ENCODE data around the gene WDR62. TPM values are rescaled to one million over a fixed set of nuclear protein-coding genes. Genes with fewer than 3 reads are reported as not detected.
"Not testable (repeated sequence)": the region's sequence is repeated elsewhere in the genome, so short reads cannot be mapped to it uniquely, and the experiment has no call there.

The WDR62 gene
- total RNA-seq, 1 donor: 7.8 TPM

DNA sequence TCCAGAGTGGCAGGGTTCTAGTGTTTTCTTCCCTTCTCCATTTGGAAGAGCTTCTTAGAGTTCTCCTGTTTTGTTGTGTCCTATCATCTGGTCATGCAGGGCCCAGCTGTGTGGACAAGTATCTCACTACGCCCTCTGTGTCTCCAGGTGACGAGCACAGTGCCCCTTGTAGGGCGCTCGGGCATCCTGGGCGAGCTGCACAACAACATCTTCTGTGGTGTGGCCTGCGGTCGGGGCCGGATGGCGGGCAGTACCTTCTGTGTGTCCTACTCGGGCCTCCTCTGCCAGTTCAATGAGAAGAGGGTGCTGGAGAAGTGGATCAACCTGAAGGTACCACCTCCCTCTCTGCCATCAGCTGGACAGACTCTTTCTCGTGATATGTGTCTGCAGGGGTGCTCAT lies 13.0 kb downstream of the WDR62 start:
- H3K4me3 ChIP-seq (ENCODE audit: low read depth, low read length): no peak overlapping the region
- DNase-seq (ENCODE audit: low read depth): no peak
- TF ChIP-seq, protein P1, sequence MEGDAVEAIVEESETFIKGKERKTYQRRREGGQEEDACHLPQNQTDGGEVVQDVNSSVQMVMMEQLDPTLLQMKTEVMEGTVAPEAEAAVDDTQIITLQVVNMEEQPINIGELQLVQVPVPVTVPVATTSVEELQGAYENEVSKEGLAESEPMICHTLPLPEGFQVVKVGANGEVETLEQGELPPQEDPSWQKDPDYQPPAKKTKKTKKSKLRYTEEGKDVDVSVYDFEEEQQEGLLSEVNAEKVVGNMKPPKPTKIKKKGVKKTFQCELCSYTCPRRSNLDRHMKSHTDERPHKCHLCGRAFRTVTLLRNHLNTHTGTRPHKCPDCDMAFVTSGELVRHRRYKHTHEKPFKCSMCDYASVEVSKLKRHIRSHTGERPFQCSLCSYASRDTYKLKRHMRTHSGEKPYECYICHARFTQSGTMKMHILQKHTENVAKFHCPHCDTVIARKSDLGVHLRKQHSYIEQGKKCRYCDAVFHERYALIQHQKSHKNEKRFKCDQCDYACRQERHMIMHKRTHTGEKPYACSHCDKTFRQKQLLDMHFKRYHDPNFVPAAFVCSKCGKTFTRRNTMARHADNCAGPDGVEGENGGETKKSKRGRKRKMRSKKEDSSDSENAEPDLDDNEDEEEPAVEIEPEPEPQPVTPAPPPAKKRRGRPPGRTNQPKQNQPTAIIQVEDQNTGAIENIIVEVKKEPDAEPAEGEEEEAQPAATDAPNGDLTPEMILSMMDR (IDR thresholded peaks at IDR 0.05; ENCODE audit: insufficient read depth, low read depth, low read length): no peak

DNA sequence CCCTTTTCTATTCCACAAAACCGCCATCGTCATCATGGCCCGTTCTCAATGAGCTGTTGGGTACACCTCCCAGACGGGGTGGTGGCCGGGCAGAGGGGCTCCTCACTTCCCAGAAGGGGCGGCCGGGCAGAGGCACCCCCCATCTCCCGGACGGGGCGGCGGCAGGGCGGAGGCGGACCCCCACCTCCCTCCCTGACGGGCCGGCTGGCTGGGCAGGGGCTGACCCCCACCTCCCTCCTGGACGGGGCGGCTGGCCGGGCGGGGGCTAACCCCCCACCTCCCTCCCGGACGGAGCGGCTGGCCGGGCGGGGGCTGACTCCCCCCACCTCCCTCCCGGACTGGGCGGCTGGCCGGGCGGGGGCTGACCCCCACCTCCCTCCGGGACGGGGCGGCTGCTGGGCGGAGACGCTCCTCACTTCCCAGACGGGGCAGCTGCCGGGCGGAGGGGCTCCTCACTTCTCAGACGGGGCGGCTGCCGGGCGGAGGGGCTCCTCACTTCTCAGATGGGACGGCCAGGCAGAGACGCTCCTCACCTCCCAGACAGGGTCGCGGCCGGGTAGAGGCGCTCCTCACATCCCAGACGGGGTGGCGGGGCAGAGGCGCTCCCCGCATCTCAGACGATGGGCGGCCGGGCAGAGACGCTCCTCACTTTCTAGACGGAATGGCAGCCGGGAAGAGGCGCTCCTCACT lies 14.3 kb downstream of the WDR62 start:
- DNase-seq (ENCODE audit: low read depth); H3K4me3 ChIP-seq (ENCODE audit: low read depth, low read length): not testable (repeated sequence)

DNA sequence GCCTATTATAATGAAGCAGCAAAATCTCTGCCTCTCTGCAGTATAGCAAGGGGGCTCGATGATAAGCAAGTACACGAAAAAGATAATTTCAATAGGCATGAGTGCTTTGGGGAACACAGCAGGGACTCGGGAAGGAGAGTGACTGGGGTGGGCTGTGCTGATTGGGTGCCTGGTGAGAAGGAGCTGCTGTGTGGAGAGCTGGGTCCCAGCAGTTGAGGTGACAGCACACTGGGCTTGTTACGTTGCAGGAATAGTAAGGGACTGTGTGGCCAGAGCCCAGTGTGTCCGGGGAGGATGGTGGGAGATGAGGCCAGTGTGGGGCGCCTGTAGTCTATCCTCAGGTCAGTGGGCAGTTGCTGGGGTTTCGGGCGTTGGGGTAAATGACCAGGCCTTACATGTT lies 17.4 kb downstream of the WDR62 start:
- DNase-seq (ENCODE audit: low read depth): no peak
- H3K4me3 ChIP-seq (ENCODE audit: low read depth, low read length): no peak overlapping the region
- TF ChIP-seq, protein P1 (IDR thresholded peaks at IDR 0.05; ENCODE audit: insufficient read depth, low read depth, low read length): no peak

DNA sequence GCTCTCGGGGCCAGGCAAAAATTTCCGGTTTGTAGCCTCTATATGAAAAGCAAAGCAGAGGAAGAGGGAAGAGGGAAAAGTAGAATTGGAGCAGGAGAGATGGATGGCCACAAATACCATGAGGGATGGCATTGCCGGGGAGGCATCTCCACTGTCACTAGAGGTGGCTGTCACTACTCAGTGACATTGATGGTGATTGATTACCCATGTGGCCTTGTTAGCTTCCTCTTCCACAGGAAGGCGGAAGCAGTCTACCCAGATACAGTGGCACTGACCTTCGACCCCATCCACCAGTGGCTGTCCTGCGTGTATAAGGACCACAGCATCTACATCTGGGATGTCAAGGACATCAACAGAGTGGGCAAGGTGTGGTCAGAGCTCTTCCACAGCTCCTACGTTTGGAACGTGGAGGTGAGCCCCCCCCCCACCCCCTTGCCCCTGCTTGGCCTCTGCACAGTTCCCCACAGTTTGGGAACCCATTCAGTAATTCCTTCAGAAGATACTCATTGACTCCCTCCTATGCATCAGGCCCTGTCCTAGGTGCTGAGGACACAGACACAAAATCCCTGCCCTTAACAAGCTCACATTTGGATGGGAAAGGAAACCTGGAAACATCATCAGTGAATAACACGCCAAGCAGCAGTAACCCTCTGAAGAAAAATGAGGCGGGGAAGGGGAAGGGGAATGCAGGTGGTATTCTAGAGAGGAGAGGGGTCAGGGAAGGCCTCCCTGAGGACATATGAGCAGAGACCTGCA lies 18.6 kb downstream of the WDR62 start:
- DNase-seq (ENCODE audit: low read depth): no peak
- H3K4me3 ChIP-seq (ENCODE audit: low read depth, low read length): no peak overlapping the region
- TF ChIP-seq, protein P1 (IDR thresholded peaks at IDR 0.05; ENCODE audit: insufficient read depth, low read depth, low read length): no peak

DNA sequence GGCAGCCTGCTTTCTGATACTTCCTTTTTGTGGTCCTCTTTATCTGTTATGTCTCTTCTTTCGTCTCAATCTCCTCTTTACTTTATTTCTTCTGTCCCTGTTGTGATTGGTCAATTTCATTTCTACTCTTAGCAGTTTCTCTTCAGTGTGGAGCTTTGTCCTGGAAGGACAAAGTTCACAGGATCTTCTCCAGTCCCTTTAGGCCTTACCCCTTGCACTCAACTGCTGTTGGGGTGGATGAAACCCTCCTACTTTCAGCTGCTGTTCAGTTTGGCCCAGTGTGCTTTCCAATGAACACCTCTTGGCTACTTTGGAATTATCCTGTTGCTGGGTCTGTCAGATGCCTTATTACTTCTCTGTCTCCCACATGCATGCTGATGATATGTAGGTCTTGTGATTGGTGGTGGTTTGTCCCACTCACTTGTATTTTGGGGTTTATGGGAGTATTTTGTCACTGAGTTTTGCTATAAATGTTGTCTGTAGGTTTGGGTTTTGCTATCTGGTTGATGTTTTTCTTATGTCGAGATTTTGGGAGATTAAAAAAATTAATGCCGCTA lies 24.8 kb downstream of the WDR62 start:
- no peak overlapping the region for H3K4me3 ChIP-seq (ENCODE audit: low read depth, low read length)
- no peak for DNase-seq (ENCODE audit: low read depth)
- TF ChIP-seq, protein P1 (IDR thresholded peaks at IDR 0.05; ENCODE audit: insufficient read depth, low read depth, low read length): no peak

DNA sequence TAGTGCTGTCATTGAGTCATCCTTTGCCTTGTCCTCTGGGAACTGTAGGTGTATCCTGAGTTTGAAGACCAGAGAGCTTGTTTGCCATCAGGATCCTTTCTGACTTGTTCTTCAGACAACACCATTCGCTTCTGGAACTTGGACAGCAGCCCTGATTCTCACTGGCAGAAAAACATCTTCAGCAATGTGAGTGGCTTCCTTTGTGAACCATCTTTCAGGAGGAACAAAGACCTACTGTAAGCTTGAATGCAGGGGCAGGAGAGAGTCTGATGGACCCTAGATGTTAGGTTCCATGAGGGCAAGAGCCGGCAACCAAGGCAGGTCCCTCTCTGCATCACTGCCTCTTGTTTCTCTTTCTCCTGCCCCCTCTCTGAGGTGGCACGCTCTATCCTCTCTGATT lies 26.7 kb downstream of the WDR62 start:
- TF ChIP-seq, protein P1 (IDR thresholded peaks at IDR 0.05; ENCODE audit: insufficient read depth, low read depth, low read length): no peak
- no peak overlapping the region for H3K4me3 ChIP-seq (ENCODE audit: low read depth, low read length)
- DNase-seq (ENCODE audit: low read depth): no peak

DNA sequence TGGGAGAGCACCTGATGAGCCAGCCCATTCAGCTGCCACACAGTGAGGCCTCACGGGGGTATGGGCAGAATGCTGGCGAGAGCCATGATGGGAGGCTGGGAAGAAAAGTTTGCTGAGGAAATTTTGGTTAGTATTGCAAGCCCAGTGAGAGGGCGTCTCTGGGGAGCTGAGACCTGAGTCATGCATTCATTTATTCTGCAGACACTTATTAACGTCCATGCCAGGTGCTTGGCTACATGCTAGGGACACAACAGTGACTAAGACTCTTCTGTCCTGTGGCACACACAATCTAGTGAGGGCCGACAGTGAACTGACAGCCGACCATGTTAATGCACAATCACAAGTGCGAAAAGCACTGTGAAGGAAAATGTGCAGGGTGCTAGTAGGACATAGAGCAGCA lies 27.2 kb downstream of the WDR62 start:
- no peak overlapping the region for H3K4me3 ChIP-seq (ENCODE audit: low read depth, low read length)
- DNase-seq (ENCODE audit: low read depth): no peak
- TF ChIP-seq, protein P1 (IDR thresholded peaks at IDR 0.05; ENCODE audit: insufficient read depth, low read depth, low read length): no peak

Data from fibroblast of villous mesenchyme (primary cell).